HG02852 (cell line): ENCODE data around the gene FLT1.

Experiments used
- ATAC-seq: cut with Tn5 transposase; IDR thresholded peaks from one replicate; pipeline ENCODE4 v1.9.1; 2021; ENCODE audit warnings: mild to moderate bottlenecking, moderate library complexity; ENCODE audit not compliant: unreplicated experiment

Gene FLT1

DNA sequence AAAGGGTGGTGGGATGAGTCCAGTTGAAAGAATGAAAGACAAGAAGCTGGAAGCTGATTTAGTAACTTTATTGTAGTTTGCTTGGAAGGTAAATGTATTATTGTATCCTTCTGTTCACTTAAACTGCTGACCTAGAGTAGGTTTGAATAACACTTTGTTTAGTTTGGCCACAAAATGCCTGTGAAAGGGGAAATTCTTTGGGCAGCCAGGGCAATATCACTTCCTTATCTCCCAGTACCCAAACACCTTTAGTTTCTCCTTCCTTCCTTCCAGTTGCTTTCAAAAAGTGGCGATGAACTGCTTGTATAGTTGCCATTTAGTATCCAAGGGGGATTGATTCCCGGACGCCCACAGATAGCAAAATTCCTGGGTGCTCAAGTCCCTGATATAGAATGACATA, 236.5 kb downstream of the FLT1 start:
- no peak for ATAC-seq

DNA sequence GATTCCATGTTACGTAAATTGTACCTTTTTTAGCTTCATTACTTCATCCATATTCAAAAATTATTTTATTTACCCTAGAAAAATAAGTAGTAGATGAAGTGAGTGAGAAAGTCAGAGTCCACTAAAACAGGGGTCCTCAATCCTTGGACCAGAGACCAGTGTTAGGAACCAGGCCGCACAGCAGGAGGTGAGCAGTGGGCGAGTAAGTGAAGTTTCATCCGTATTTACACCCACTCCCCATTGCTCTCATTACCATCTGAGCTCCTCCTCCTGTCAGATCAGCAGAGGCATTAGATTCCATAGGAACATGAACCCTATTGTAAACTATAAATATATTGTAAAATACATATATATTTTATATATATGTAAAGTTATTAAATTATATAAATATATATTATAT, 237.6 kb downstream of the FLT1 start:
- no peak for ATAC-seq

DNA sequence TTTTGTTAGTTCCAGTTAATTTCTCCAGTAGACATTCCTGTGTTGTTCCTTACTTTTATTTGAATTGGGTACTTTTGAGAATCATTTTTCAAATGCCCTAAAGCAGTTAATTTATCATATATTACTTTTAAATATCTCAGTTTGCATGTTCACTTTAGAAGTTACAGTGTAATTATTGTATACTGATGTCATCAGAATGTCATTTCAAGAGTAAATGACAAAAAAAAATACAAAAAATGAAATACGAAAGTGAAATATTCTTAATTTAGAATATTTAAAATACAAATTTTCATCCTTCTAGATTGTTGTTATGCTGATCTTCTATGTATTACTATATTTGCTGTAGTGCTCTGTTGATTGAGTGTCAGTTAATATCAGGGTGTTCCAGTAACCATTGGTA, 242.4 kb downstream of the FLT1 start:
- no peak for ATAC-seq

DNA sequence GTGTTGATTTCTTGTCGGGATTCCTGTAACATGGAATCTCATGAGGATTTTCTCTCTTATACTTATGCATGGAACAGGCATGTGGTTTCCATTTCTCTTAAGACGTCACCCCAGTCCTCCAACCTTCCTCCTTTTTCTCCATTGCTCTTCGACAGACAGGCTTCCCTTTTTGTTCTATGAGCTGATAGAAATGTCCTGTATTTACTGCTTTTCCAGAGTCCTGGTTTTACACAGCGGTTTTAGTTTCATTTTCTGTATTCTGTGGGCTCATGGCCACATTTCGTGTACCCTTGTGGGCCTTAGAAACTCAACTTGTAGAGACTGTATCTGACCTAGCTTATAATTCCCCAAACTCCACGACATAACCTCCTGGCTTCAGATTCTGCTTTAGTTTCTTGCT, 243.5 kb downstream of the FLT1 start:
- no peak for ATAC-seq

DNA sequence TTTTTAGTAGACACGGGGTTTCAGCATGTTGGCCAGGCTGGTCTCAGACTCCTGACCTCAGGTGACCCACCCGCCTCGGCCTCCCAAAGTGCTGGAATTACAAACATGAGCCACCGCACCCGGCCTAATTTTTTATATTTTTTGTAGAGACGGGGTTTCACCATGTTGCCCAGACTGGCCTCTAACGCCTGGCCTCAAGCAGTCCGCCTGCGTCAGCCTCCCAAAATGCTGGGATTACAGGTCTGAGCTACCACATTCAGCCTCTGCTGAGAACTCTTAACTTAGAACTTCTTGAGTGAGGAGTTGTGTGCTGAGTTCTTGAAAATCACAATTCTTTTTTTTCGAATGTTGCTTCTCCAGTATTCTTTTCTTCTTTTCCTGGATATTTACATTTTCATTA, 244.4 kb downstream of the FLT1 start:
- ATAC-seq, result no peak
